Activated gamma-delta T cell treated with anti-CD3 and anti-CD28 coated beads, Interleukin-2, amount 50 U/mL, for 16 hours (primary cell): ENCODE results near the gene RITA1.
A peak's percentile ranks its signal among the peaks of the same experiment; 100 is the strongest.
"Not testable (repeated sequence)": the region's sequence is repeated elsewhere in the genome, so short reads cannot be mapped to it uniquely, and the experiment has no call there.

ENCODE experiments used
- DNase-seq: peaks from one replicate; pipeline ENCODE4 v3.0.0-alpha.2; 2020; ENCODE audit warnings: low read depth

Gene RITA1

GRCh38 chr12:113204804-113205203 is 19.3 kb downstream of the RITA1 start:
- DNase-seq = no peak

- DNase-seq = not testable (repeated sequence)
Measured at GRCh38 chr12:113206802-113207201, 21.3 kb downstream of the RITA1 start.

DNA sequence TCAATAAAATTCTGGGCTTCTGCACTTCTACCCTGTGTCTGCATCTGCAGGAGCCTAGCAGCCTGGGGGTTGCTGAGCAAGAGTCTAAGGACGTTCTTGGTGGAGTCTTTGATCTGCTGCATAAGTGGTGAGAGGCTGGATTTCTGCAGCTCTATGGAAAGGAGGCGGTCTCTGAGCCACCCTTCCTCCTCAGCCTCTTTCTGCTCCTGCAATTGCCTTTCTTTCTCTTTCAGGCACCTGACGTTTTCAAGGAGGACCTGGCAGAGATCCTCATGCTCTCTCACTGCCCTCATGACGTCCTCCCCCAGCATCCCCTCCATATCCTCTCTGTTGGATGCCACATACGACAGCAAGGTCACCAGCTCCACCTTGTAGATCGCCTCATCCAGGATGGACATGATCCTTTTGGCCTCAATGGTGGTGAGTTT is 22.1 kb downstream of the RITA1 start:
- no peak for DNase-seq

GRCh38 chr12:113208041-113208934 is 22.8 kb downstream of the RITA1 start:
- DNase-seq = peak; percentile 31

- no peak for DNase-seq
Measured at GRCh38 chr12:113211160-113211559, 25.6 kb downstream of the RITA1 start.

GRCh38 chr12:113214895-113215400 is 29.4 kb downstream of the RITA1 start:
- no peak for DNase-seq

- DNase-seq = no peak
Measured at GRCh38 chr12:113216027-113216426, 30.5 kb downstream of the RITA1 start.

DNA sequence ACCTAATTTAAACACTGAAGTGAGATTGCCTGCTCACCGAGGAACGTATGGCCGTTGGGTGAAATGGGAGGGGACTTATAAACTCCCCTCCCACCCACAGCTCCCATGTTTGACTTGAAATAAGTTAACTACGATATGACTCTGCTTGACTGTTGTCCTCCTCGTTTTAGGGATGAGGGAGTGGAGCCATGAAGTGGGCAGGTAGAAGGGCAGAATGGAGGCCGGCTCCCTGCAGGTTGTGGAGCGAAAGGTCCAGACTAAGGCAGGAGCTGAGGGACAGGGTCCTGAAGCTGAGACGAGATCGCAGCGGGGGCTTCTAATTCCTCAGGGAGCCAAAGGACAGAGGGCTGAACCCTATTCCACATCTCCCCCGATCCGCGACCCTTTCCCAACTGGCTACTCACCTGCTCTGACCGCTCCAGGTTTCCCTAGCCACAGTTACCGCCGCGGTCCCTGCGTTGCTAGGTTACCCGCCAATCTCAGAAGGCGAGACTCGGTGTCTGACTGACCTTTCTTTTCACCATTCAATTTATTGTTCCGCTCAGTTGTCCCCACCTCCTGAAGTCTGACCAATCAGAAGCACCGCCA is 35.2 kb downstream of the RITA1 start:
- no peak for DNase-seq

- DNase-seq = peak; percentile 97
Measured at GRCh38 chr12:113221181-113221996, 35.9 kb downstream of the RITA1 start, which contains the start of gene TPCN1. Gene TPCN1 (plus strand): TSS chr12:113221464. CDS start chr12:113226853, 5,389 bp downstream.

DNA sequence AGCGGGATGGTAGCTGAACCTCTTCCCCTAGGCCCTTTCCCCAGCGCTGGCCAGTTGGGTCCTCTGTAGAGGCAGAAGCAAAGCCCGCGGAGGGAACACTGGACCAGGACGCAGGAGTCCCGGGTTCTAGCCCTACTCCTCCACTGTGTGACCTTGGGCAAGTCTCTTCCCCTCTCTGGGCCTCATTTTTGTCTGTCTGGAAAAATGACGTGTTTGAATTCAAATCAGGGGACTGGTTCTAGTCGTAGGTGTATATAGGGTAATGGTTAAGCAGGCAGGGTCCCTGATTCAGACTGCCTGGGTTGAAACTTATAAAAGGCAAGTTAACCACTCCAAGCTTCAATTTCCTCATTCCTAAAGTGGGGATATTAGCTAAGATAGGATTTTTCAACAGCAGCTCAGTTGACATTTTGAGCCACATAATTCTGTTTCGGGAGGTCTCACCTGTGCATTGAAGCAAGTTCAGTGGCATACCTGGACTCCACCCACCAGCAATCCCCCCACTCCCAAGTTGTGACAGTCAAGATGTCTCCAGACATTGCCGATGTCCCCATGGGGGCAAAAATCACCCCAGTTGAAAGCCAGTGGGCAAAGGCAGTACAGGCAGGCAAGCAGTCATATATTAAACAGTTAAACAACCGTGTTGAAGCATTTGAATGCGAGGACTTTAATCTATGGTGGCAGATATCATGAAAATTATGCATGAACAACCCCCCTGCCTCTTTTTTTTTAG is 36.6 kb downstream of the RITA1 start:
- no peak for DNase-seq

GRCh38 chr12:113222730-113223531 is 37.4 kb downstream of the RITA1 start:
- DNase-seq = no peak

DNA sequence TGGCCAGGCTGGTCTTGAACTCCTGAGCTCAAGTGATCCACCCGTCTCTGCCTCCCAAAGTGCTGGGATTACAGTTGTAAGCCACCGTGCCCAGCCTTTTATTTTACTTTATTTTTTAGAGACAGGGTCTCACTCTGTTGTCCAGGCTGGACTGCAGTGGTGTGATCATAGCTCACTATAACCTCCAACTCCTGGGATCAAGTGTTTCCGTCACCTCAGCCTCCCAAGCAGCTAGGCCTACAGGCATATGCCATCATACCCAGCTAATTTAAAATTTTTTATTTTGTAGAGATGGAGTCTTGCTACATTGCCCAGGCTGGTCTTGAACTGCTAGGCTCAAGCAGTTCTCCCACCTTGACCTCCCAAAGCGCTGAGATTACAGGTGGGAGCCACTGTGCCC is 39.4 kb downstream of the RITA1 start:
- no peak for DNase-seq

GRCh38 chr12:113226696-113227568 is 41.4 kb downstream of the RITA1 start:
- no peak for DNase-seq

DNA sequence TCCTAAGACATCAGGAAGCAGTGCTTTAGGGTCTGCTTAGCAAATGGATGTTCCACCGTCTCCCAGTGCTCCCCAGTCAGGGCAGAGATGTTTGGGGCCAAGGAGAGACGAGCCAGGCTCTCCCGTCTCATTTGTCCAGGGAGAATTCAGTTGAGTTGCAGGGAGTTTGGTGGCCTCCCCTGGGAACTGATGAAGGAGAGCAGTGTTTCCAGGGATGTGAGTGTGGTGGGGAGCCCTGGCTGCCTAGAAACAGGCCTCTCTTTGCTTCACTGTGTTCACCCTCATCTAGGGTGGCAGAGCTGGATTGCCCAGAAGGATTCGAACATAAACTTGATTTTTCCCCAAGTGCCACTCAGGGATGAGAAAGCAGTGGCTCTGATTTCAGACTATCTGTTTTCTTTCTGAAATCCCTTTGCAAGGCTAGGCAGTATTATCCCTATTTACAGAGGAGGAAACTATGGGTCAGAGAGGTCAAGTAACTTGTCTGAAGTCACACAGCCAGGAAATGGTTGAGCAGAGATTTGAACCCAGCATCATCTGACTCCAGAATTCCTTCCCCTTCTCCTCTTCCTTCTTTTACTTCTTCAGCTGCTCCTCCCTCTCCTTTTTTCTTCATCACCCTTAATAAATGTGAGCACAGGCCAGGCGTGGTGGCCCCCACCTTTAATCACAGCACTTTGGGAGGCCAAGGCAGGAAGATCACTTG is 42.3 kb downstream of the RITA1 start:
- no peak for DNase-seq

DNA sequence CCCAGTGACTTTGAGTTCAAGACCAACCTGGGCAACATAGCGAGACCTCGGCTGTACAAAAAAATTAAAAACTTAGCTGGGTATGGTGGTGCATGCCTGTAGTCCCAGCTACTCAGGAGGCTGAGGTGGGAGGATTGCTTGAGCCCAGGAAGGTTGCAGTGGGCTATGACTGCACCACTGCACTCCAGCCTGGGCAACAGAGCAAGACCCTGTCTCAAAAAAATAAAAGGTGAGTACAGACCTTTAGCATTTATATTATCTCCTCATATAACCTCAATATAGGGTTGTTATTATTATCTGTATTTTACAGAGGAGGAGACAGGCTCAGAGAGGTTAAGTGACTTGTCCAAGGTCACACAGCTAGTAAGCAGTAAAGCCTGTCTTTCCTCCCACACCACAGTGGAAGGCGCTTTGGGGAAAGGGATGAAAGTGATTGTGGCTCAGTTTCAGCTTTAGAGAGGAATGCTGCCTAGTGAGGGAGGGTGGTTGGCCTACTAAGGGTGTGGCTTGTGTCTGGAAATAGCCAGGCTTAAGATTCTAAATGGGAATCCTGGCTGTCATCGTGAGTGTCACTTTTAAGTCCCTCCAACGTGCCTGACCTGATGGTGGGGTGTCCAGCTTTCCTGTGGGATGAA is 43.0 kb downstream of the RITA1 start:
- DNase-seq = no peak

- DNase-seq = no peak
Measured at GRCh38 chr12:113230315-113231234, 45.1 kb downstream of the RITA1 start.
